Measurements from ENCODE around the gene SESN2.

The SESN2 gene

GRCh38 chr1:28259252-28259933, at the start of gene SESN2:
Gene SESN2 (plus strand): TSS chr1:28259518. CDS start chr1:28259848, 330 bp downstream.
- Histone ChIP-seq H3K4me3 (replicated peaks; ENCODE audit: low read depth, low read length) (peak within 1 kb of the TSS; percentile 94), H3K27me3 (replicated peaks; ENCODE audit: control insufficient read depth, insufficient read depth, low read length) (no peaks in the 10 kb centered on the region), H3K36me3 (ENCODE audit: control insufficient read depth, insufficient read depth, low read length) (no peaks in the 10 kb centered on the region; the same call in none of the 2 replicates)
- TF ChIP-seq CTCF (IDR thresholded peaks at IDR 0.05; ENCODE audit: insufficient read depth, low read length, poor library complexity, severe bottlenecking), result no peak
- peak; percentile 98 for DNase-seq (ENCODE audit: extremely low read depth, insufficient read length)

GRCh38 chr1:28209700-28210099, 49.6 kb upstream of the SESN2 start:
- Histone ChIP-seq H3K4me3 (replicated peaks; ENCODE audit: low read depth, low read length) (no peak overlapping the region), H3K27me3 (replicated peaks; ENCODE audit: control insufficient read depth, insufficient read depth, low read length) (no peaks in the 10 kb centered on the region), H3K36me3 (ENCODE audit: control insufficient read depth, insufficient read depth, low read length) (peaks cover 4% of the 10 kb centered on the region)
- DNase-seq (ENCODE audit: extremely low read depth, insufficient read length), result no peak
- no peak for TF ChIP-seq CTCF (IDR thresholded peaks at IDR 0.05; ENCODE audit: insufficient read depth, low read length, poor library complexity, severe bottlenecking)

GRCh38 chr1:28213315-28213714, 46.0 kb upstream of the SESN2 start:
- no peak for DNase-seq (ENCODE audit: extremely low read depth, insufficient read length)
- Histone ChIP-seq H3K36me3 (ENCODE audit: control insufficient read depth, insufficient read depth, low read length) (peaks cover 3% of the 10 kb centered on the region), H3K4me3 (replicated peaks; ENCODE audit: low read depth, low read length) (no peak overlapping the region), H3K27me3 (replicated peaks; ENCODE audit: control insufficient read depth, insufficient read depth, low read length) (no peaks in the 10 kb centered on the region)
- no peak for TF ChIP-seq CTCF (IDR thresholded peaks at IDR 0.05; ENCODE audit: insufficient read depth, low read length, poor library complexity, severe bottlenecking)

GRCh38 chr1:28229089-28229488, 30.2 kb upstream of the SESN2 start:
- no peak for TF ChIP-seq CTCF (IDR thresholded peaks at IDR 0.05; ENCODE audit: insufficient read depth, low read length, poor library complexity, severe bottlenecking)
- no peaks in the 10 kb centered on the region for H3K27me3 ChIP-seq (replicated peaks; ENCODE audit: control insufficient read depth, insufficient read depth, low read length)
- H3K36me3 ChIP-seq (ENCODE audit: control insufficient read depth, insufficient read depth, low read length), result peaks cover 9% of the 10 kb centered on the region
- no peak overlapping the region for H3K4me3 ChIP-seq (replicated peaks; ENCODE audit: low read depth, low read length)
- DNase-seq (ENCODE audit: extremely low read depth, insufficient read length), result no peak

GRCh38 chr1:28229996-28230395, 29.3 kb upstream of the SESN2 start:
- no peak for DNase-seq (ENCODE audit: extremely low read depth, insufficient read length)
- H3K36me3 ChIP-seq (ENCODE audit: control insufficient read depth, insufficient read depth, low read length), result peaks cover 8% of the 10 kb centered on the region
- no peaks in the 10 kb centered on the region for H3K27me3 ChIP-seq (replicated peaks; ENCODE audit: control insufficient read depth, insufficient read depth, low read length)
- H3K4me3 ChIP-seq (replicated peaks; ENCODE audit: low read depth, low read length), result no peak overlapping the region
- TF ChIP-seq CTCF (IDR thresholded peaks at IDR 0.05; ENCODE audit: insufficient read depth, low read length, poor library complexity, severe bottlenecking), result no peak
